ENCODE data around the gene CD22.

DNA sequence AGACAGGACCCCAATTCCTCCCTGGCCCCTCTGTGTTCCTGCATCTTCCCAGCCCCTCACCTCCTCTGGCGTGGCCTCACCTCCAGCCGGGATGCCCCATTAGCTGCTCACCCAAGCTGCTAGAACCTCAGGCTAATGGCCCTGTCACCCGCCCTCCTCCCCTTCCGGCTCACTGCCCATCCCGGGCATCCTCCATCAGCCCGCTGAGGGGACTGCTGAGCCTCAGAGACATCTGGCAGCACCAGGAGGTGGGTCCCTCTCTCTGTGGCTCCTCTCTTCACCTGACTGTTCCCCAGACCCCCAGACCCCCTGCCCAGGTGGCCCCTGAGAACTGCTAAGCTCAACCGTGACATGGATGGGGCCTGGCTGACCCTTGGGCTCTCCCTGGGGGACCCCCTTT is 21.6 kb downstream of the CD22 start:
- TF ChIP-seq, protein P1, sequence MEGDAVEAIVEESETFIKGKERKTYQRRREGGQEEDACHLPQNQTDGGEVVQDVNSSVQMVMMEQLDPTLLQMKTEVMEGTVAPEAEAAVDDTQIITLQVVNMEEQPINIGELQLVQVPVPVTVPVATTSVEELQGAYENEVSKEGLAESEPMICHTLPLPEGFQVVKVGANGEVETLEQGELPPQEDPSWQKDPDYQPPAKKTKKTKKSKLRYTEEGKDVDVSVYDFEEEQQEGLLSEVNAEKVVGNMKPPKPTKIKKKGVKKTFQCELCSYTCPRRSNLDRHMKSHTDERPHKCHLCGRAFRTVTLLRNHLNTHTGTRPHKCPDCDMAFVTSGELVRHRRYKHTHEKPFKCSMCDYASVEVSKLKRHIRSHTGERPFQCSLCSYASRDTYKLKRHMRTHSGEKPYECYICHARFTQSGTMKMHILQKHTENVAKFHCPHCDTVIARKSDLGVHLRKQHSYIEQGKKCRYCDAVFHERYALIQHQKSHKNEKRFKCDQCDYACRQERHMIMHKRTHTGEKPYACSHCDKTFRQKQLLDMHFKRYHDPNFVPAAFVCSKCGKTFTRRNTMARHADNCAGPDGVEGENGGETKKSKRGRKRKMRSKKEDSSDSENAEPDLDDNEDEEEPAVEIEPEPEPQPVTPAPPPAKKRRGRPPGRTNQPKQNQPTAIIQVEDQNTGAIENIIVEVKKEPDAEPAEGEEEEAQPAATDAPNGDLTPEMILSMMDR (IDR thresholded peaks at IDR 0.05 in 2 of 3, conservative IDR thresholded peaks at IDR 0.05 in 1 of 3; ENCODE audit: control insufficient read depth in 2 of 3, extremely low read depth in 1 of 3, insufficient read depth in 1 of 3, low read depth in 3 of 3, low read length in 3 of 3): no peak
- TF ChIP-seq IKZF1 (conservative IDR thresholded peaks at IDR 0.05) (no peak), SREBF1 (IDR thresholded peaks at IDR 0.05; ENCODE audit: low read length) (no peak)
- TF ChIP-seq, protein P2, sequence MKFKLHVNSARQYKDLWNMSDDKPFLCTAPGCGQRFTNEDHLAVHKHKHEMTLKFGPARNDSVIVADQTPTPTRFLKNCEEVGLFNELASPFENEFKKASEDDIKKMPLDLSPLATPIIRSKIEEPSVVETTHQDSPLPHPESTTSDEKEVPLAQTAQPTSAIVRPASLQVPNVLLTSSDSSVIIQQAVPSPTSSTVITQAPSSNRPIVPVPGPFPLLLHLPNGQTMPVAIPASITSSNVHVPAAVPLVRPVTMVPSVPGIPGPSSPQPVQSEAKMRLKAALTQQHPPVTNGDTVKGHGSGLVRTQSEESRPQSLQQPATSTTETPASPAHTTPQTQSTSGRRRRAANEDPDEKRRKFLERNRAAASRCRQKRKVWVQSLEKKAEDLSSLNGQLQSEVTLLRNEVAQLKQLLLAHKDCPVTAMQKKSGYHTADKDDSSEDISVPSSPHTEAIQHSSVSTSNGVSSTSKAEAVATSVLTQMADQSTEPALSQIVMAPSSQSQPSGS (IDR thresholded peaks at IDR 0.05; ENCODE audit: low read length): no peak
